ENCODE measurements around the gene PIGP.
"Not testable (repeated sequence)": the region's sequence is repeated elsewhere in the genome, so short reads cannot be mapped to it uniquely, and the experiment has no call there.

The PIGP gene

GRCh38 chr21:37043818-37044217 is 29.1 kb downstream of the PIGP start:
- no peak for DNase-seq (ENCODE audit: low read depth)
- no peak overlapping the region for H3K4me3 ChIP-seq (ENCODE audit: low read length)
- TF ChIP-seq, protein P1, sequence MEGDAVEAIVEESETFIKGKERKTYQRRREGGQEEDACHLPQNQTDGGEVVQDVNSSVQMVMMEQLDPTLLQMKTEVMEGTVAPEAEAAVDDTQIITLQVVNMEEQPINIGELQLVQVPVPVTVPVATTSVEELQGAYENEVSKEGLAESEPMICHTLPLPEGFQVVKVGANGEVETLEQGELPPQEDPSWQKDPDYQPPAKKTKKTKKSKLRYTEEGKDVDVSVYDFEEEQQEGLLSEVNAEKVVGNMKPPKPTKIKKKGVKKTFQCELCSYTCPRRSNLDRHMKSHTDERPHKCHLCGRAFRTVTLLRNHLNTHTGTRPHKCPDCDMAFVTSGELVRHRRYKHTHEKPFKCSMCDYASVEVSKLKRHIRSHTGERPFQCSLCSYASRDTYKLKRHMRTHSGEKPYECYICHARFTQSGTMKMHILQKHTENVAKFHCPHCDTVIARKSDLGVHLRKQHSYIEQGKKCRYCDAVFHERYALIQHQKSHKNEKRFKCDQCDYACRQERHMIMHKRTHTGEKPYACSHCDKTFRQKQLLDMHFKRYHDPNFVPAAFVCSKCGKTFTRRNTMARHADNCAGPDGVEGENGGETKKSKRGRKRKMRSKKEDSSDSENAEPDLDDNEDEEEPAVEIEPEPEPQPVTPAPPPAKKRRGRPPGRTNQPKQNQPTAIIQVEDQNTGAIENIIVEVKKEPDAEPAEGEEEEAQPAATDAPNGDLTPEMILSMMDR (conservative IDR thresholded peaks at IDR 0.05; ENCODE audit: low read depth, low read length) = no peak

- no peak overlapping the region for H3K4me3 ChIP-seq (ENCODE audit: low read length)
- no peak for DNase-seq (ENCODE audit: low read depth)
- TF ChIP-seq, protein P1 (conservative IDR thresholded peaks at IDR 0.05; ENCODE audit: low read depth, low read length) = no peak
Measured at GRCh38 chr21:37041706-37042271, 31.1 kb downstream of the PIGP start.

DNA sequence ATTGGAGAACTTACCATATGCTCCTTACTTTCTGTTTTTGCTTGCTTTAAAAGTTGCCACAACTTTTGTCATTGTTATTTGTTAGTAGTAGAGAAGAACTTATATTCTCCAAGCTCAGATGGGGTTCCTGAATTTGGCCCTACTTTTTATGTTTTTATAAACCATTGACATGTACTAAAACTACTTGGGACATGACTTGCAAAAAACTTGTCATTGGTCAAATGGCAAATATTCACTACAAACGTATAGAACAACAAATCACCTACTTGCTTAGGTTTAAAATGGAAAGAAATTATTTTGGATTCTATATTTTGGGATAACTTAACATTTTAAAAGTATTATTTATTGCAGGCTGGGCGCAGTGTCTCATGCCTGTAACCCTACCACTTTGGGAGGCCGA is 32.7 kb downstream of the PIGP start:
- TF ChIP-seq, protein P1 (conservative IDR thresholded peaks at IDR 0.05; ENCODE audit: low read depth, low read length) = no peak
- H3K4me3 ChIP-seq (ENCODE audit: low read length) = no peak overlapping the region
- DNase-seq (ENCODE audit: low read depth) = no peak

DNA sequence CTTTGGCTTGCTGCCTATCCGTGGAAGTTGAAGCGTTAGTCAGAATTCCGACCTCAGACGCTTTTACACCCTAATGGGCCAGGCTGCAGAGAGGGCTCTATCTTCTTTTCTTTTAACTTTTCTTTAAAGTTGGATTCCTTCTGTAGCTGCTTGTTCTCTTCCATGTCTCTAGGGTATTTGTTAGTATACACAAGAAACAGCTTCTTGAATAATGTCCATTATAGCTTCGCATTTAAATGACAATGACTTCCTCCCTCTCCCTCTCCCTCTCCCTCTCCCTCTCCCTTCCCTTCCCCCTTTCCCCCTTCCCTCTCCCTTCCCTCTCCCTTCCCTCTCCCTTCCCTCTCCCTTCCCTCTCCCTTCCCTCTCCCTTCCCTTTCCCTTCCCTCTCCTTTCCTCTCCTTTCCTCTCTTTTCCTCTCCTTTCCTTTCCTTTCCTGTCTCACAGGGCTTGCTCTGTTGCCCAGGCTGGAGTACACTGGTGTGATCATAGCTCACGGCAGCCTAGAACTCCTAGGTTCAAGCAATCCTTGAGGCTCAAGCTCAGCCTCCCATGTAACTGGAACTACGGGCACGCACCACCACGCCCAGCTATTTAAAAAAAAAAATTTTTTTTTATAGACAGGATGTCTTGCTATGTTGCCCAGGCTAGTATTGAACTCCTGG is 33.3 kb downstream of the PIGP start:
- no peak overlapping the region for H3K4me3 ChIP-seq (ENCODE audit: low read length)
- TF ChIP-seq, protein P1 (conservative IDR thresholded peaks at IDR 0.05; ENCODE audit: low read depth, low read length) = no peak
- DNase-seq (ENCODE audit: low read depth) = no peak

GRCh38 chr21:37036177-37036576 is 36.7 kb downstream of the PIGP start:
- H3K4me3 ChIP-seq (ENCODE audit: low read length) = no peak overlapping the region
- TF ChIP-seq, protein P1 (conservative IDR thresholded peaks at IDR 0.05; ENCODE audit: low read depth, low read length) = no peak
- DNase-seq (ENCODE audit: low read depth) = no peak

GRCh38 chr21:37034394-37034793 is 38.5 kb downstream of the PIGP start:
- DNase-seq (ENCODE audit: low read depth); H3K4me3 ChIP-seq (ENCODE audit: low read length): not testable (repeated sequence)

DNA sequence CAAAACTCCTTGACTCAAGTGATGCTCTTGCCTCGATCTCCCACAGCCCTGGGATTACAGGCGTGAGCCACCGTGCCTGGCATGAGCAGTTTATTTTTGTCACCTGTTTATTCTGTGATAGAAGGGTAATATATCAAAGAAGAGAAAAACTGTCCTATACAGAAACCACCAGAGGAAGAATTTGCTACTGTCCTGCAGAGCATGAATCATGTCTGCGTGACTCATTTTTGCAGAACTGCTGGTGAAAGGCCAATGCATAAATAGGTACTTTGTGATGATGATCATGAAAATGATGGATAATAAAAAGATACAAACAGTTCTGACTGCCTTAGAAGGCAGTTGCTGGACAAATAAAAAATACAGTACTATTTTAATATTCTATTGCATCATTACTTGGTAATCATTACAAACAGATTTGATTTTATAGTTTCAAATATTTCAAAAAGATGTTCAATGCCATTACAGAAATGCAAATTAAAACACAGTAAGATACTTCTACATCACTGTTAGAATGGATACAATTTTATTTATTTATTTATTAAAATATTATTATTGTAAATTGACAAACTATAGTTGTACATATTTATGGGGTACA is 39.9 kb downstream of the PIGP start:
- DNase-seq (ENCODE audit: low read depth) = no peak
- no peak overlapping the region for H3K4me3 ChIP-seq (ENCODE audit: low read length)
- TF ChIP-seq, protein P1 (conservative IDR thresholded peaks at IDR 0.05; ENCODE audit: low read depth, low read length) = no peak

Measured in retinal pigment epithelial cell (primary cell).